ENCODE results near the gene PMAIP1.
"Not testable (repeated sequence)": the region's sequence is repeated elsewhere in the genome, so short reads cannot be mapped to it uniquely, and the experiment has no call there.

Gene PMAIP1

GRCh38 chr18:59899298-59900221, at the start of gene PMAIP1:
Gene PMAIP1, plus strand, starts transcription at chr18:59899996. Its CDS starts 182 bp downstream, at chr18:59900178.
- in situ Hi-C loops (cut with MboI; ENCODE audit: low sequenced_read_pairs) = no loop called here

- in situ Hi-C loops (cut with MboI; ENCODE audit: low sequenced_read_pairs) = no loop called here
These were observed 47.9 kb upstream of the PMAIP1 start for GRCh38 chr18:59851784-59852399.

GRCh38 chr18:59852548-59852947, 47.2 kb upstream of the PMAIP1 start:
- in situ Hi-C loops (cut with MboI; ENCODE audit: low sequenced_read_pairs) = no loop called here

GRCh38 chr18:59853380-59853779, 46.4 kb upstream of the PMAIP1 start:
- in situ Hi-C loops (cut with MboI; ENCODE audit: low sequenced_read_pairs) = no loop called here

- in situ Hi-C loops (cut with MboI; ENCODE audit: low sequenced_read_pairs) = not testable (repeated sequence)
These were observed 45.8 kb upstream of the PMAIP1 start for GRCh38 chr18:59853988-59854387.

GRCh38 chr18:59861009-59861408, 38.8 kb upstream of the PMAIP1 start:
- in situ Hi-C loops (cut with MboI; ENCODE audit: low sequenced_read_pairs) = no loop called here

GRCh38 chr18:59861963-59862819, 37.6 kb upstream of the PMAIP1 start:
- in situ Hi-C loops (cut with MboI; ENCODE audit: low sequenced_read_pairs) = no loop called here

- in situ Hi-C loops (cut with MboI; ENCODE audit: low sequenced_read_pairs) = no loop called here
These were observed 34.4 kb upstream of the PMAIP1 start for GRCh38 chr18:59865241-59865986.

GRCh38 chr18:59866551-59867269, 33.1 kb upstream of the PMAIP1 start:
- in situ Hi-C loops (cut with MboI; ENCODE audit: low sequenced_read_pairs) = no loop called here

- in situ Hi-C loops (cut with MboI; ENCODE audit: low sequenced_read_pairs) = no loop called here
These were observed 32.3 kb upstream of the PMAIP1 start for GRCh38 chr18:59867337-59868104.

- in situ Hi-C loops (cut with MboI; ENCODE audit: low sequenced_read_pairs) = no loop called here
These were observed 29.1 kb upstream of the PMAIP1 start for GRCh38 chr18:59870623-59871130.

- in situ Hi-C loops (cut with MboI; ENCODE audit: low sequenced_read_pairs) = no loop called here
These were observed 28.0 kb upstream of the PMAIP1 start for GRCh38 chr18:59871711-59872362.

- in situ Hi-C loops (cut with MboI; ENCODE audit: low sequenced_read_pairs) = no loop called here
These were observed 26.2 kb upstream of the PMAIP1 start for GRCh38 chr18:59873641-59874040.

- in situ Hi-C loops (cut with MboI; ENCODE audit: low sequenced_read_pairs) = no loop called here
These were observed 25.6 kb upstream of the PMAIP1 start for GRCh38 chr18:59874166-59874565.

- in situ Hi-C loops (cut with MboI; ENCODE audit: low sequenced_read_pairs) = no loop called here
These were observed 23.5 kb upstream of the PMAIP1 start for GRCh38 chr18:59876310-59876626.

GRCh38 chr18:59877361-59877760, 22.4 kb upstream of the PMAIP1 start:
- in situ Hi-C loops (cut with MboI; ENCODE audit: low sequenced_read_pairs) = no loop called here

- in situ Hi-C loops (cut with MboI; ENCODE audit: low sequenced_read_pairs) = no loop called here
These were observed 21.2 kb upstream of the PMAIP1 start for GRCh38 chr18:59878644-59879043.

All from HL-60/S4 treated with phorbol 12-myristate 13-acetate at 8.2 ng/mL for 4 days and 3 days (cell line).